ENCODE results near the gene FAM241B.
A peak's percentile ranks its signal among the peaks of the same experiment; 100 is the strongest.

FAM241B gene, protein sequence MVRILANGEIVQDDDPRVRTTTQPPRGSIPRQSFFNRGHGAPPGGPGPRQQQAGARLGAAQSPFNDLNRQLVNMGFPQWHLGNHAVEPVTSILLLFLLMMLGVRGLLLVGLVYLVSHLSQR

DNA sequence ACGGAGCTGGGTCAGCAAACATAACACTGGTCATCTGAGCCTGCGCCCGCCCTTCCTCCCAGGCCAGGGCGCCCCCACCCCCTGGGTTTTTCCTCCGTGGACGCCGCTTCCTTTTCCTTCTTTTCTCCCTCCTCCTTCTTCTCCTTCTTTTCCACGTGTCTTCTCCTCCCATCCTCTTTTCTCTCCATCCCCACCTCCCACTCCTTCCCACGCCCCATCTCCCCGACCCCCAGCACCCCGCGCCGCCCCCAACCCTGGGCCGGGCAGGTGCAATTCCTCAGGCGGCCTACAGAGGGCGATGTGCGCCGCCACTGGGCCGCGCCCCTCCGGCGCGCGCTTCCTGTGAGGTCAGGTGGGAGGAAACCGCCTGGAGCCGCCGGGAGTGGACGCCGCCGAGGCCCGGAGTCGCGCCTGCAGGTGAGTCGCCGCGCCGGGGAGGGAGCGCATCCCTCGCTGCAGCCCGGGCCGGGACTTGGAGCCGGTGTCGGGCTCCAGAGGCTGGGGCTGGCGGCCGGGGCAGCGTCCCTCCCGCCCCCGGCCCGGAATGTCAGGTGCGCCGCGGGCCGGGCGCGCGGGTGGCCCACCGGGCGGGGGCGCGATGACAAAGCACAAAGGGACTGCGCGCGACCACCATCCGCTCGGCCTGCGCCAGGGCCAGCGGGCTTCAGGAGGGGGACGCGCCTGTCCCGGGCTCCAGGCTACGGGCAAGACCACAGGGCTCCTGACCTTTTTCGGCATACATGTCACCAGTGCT, at the start of gene FAM241B:
Gene FAM241B (plus strand): TSS at position 351 of the 754 bp plus-strand sequence. CDS start 1,497 bp downstream, outside the sequence.
- DNase-seq (ENCODE audit: low spot score), result peak; percentile 78

DNA sequence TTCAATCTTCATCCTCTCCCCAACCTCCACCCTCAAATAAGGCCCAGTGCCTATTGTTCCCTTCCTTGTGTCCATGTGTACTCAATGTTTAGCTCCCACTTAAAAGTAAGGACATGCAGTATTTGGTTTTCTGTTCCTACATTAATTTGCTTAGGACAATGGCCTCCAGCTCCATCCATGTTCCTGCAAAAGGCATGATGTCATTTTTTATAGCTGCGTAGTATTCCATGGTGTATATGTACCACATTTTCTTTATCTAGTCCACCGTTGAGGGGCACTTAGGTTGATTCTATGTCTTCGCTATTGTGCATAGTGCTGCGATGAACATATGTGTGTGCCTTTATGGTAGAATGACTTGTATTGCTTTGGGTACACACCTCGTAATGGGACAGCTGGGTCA, 49.6 kb upstream of the FAM241B start:
- DNase-seq (ENCODE audit: low spot score), result no peak

DNA sequence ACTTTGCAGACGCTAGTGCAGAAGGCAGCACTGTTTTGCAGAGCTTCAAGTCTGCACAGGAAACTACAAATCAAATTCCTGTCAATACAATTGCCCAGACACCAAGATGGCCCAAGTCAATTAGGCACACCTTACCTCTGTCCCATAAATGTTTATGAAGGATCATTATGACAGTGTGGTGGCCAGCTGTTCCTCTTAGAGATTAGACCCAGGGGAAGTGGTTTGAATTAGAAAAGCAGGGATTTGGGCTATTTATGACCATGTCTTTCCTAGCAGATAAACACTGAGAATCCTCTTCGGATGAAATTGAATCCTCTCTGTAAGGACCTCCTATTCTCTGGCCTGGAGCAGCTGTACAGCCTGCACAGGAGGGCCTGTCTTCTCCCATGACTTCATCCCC, 46.9 kb upstream of the FAM241B start:
- no peak for DNase-seq (ENCODE audit: low spot score)

DNA sequence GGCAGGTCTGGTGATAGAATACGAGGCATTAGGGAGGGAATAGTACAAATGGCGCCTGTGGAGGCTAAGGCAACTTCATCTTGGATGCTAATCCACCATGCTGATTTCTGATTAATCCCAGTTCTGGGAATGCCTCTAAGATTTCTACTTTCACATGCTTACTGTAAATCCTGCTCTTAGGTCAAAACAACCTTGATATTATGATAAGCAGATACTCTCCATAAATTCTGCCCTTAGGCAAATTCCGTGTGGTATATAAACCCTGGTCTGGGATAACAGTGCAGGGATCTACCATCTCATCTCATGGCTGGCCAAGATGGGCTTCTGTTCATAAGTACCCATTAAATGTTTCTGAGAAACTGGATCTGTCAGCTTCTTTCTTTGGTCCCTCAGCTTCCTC, 45.4 kb upstream of the FAM241B start:
- no peak for DNase-seq (ENCODE audit: low spot score)

DNA sequence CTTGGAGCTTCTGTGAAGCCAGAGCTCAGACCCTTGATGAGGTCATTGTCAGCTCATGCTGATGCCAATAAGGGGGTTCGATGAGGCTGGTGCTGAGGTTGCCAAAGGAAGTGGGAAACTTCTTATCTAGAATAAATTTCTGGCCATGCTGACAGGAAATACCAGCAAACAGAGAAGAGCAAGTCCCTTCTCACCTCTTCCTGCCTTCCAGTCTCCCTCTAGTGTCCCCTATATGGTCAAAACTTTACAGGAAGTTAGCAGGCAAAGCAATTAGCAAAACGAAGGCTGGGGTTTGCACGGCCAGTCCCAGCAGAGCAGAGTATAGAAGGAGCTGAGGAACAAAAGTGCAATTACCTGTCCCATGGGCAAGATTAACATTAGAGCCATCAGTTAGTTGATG, 41.7 kb upstream of the FAM241B start:
- DNase-seq (ENCODE audit: low spot score), result no peak

DNA sequence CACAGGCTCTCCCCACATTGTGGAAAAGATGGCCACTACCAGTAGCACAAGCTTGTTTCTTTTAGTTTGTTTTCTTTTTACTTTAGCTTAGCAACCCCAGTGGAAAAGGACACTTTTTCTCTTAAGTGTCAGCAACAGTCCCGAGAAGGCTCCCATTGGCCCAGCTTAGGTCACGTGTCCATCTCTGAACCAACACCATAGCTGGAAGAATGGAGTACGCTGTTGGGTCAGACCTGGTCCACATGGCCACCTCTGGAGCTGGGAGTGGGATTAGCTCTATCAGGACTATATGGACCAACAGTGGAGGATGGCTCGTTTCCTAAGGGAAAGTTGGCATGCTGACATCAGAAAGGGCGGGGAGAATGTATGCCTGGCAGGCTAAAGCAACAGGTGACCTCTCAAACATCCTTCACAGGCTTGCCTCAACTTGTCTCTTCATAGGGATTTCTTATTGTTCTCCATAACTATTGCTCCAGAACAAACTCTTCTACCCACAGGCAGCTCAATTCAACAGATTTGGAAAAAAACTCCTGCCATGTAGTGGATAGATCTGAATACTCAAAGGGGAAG, 29.2 kb upstream of the FAM241B start:
- DNase-seq (ENCODE audit: low spot score), result no peak

DNA sequence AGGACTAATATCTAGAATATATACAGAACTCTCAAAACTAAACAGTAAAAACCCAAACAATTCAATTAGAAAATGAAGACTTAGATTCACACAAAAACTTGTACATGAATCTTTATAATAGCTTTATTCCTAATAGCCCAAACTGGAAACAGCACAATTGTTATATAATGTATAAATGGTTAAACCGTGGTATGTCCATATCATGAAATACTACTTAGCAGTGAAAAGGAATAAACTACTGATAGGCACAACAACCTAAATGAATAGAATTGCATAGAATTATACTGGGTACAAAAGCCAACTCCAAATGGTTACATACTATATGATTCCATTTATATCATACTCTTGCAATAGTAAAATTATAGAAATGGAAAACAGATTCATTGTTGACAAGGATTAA, 21.0 kb upstream of the FAM241B start:
- DNase-seq (ENCODE audit: low spot score), result no peak

DNA sequence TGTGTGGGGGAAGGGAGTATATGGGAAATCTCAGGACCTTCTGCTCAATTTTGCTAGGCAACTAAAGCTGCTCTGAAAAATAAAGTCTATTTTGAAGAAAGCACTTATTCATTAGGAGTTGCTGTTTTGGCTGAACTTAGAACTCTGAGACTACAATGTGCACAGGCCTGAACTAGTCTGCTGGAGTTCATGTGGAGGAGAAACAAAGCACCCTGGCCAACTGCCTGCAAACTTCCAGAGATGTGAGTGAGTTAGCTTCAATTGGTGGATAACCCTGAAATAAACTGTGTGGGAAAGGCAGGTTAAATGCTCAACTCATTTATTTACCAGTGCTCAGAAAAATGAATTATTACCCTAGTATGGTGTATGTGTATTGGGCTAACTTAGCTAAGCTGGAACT, 17.3 kb upstream of the FAM241B start:
- DNase-seq (ENCODE audit: low spot score), result no peak

DNA sequence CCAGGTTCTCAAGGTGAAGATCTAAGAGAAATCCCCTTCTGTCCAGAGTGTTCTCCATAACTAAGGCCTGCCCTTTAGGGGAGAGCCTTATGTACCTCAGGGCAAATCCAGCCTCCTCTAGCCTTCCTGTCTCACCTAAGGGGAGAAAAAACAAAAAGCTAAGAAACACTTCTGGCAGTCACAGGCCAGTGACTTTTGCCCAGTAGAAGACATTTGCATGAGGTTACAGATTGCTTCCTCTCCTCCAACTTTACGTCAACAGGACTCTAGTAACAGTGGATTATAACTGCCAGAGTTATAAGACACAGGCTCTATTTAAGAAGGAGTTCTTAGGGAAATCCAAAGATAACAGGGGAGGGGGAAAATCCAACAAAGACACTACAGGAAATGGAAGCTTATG, 15.9 kb upstream of the FAM241B start:
- DNase-seq (ENCODE audit: low spot score), result no peak

DNA sequence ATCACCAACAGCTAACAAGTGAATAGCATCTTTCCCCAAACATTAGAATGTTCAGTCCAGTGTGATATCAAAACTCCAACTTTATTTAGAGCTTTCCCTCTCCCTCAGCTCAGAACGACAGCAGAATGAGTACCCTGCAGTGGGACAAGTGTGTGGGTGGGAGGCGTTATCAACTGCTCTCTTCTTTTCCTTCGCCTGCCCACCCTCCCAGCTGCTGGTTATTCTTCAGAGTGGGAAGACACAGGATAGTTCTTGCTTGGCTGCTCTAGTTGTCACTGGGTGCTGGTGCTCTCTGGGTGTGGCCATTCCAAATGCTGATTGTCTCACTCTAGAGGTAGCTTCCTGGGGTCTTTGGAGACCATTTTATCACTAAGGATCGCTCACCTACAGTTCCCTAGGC, 13.7 kb upstream of the FAM241B start:
- no peak for DNase-seq (ENCODE audit: low spot score)

DNA sequence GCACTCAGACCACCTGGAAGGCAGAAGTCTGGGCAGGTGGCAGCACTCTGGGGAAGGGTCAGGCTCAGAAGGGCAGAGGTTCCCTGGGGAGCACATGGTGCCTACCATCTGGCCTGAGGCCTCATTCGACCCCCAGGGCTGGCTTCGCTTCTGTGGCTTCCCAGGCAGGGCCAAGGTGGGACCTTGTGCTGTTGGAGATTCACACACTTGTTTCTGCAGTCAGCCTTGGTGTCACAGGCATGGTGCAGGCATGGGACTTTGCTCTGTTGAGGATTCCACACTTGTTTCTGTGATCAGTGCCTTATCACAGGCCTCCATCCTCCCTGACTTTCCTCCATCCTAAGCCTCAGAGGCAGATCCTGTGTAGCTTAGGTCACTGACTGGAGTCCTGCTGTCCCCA, 11.3 kb upstream of the FAM241B start:
- DNase-seq (ENCODE audit: low spot score), result no peak

DNA sequence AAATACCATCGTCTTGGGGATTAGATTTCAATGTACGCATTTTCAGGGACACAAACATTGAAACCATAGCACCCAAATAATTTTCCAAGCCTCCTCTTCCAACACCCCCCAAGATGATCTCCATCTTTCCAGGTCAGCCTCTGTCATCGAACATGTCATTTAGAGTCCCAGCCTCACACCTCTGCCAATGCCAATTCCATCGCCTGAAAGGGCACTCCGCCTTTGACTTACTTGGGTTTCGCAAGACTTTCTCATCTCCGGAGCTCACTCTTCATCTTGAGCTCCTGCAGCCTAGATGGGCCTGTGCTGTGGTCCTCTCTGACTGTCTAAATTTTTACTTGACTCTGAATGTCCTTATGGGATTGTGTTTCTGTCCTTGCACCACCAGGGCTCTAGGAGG, 10.4 kb upstream of the FAM241B start:
- no peak for DNase-seq (ENCODE audit: low spot score)

DNA sequence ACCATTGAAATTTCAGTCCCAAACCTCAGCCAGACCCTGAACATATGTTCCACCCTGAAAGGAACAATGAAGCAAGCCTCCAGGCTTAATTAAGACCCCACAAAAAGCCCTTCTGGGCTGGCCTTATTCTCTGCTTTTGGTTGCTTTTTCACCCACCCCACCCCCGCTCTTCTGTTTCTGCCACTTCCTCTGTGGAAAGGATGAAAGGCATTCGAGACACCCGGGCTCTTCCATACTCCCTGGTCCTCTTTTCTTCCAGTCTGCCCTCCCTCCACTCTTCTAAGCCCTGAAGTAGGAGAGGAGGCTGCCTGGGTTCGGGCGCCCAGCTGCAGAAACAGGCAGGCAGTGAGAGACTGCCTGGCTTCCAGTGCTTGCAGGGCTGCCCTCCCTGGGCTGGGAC, 9.4 kb upstream of the FAM241B start:
- DNase-seq (ENCODE audit: low spot score), result no peak

DNA sequence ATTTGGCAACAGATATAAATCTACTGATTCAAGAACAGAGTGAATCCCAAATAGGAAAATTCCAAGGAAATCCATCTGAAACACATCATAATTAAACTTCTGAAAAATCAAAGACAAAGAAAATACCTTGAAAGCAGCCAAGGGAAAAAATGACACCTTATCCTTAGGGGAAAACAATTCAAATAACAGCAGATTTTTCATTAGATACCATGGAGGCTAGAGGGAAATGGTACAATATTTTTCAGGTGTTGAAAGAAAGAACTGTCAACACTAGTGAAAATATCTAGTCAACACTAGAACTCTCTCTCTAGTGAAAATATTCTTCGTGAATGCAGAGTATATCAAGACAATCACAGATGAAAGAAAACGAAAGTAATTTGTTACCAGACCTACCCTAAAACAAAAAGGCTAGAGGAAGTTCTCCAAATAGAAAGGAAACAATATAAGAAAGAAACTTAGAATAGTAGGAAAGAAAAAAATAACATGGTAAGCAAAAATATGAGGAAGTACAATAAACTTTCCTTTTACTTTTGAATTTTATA, 5.7 kb upstream of the FAM241B start:
- no peak for DNase-seq (ENCODE audit: low spot score)

DNA sequence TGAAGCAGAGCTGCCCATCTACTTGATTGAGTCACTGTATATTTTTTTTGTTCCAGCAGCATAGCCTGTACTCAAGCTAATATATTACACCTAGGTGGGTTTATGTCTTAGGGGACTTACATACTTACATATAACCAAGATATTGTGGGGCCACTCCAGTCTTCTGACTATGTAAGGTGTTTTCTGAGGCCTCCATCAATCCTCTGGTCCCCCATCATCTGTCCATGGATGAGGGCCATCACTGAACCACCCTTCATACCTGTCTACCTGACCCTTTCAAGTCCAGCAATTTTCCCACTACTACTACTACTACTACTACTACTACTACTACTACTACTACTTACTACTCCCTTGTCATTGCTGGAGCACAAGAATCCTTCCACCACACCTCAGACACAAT, 3.2 kb upstream of the FAM241B start:
- DNase-seq (ENCODE audit: low spot score), result no peak

DNA sequence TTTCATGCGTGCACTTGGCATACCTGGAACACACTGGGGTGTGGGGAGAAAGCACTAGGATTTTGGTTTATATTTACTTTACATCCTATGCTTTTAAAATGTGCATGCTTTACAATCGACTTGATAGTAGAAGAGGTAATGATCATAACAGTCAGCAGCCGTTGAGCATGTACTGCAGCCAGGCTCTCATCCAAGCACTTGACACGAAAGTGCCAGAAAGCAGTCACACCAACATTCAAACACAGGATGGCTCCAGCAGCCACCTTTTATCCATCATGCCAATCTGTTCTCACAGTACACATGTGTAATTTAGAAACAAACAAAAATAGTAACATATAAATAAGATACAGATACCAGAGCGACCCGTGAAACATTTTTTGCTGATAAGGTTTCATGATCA, 1.2 kb upstream of the FAM241B start:
- DNase-seq (ENCODE audit: low spot score), result no peak

DNA sequence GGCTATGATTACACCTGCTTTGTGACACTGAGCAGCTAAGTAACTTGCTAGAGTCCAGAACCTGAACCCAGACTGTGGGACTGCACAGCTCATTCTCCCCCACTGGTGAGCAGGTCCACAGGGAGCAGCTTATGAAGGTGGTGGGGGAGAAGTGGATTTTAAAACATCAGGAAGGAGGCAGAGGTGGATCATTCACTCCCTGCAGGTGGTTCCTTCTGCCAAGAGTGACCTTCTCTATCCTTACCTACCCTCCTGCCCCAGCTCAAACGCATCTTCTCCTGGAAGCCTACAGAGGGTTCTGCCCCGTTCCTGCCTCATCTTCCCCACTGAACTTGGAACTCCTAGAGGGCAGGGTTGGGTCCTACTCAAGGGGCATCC, 539 bp upstream of the FAM241B start:
- no peak for DNase-seq (ENCODE audit: low spot score)

DNA sequence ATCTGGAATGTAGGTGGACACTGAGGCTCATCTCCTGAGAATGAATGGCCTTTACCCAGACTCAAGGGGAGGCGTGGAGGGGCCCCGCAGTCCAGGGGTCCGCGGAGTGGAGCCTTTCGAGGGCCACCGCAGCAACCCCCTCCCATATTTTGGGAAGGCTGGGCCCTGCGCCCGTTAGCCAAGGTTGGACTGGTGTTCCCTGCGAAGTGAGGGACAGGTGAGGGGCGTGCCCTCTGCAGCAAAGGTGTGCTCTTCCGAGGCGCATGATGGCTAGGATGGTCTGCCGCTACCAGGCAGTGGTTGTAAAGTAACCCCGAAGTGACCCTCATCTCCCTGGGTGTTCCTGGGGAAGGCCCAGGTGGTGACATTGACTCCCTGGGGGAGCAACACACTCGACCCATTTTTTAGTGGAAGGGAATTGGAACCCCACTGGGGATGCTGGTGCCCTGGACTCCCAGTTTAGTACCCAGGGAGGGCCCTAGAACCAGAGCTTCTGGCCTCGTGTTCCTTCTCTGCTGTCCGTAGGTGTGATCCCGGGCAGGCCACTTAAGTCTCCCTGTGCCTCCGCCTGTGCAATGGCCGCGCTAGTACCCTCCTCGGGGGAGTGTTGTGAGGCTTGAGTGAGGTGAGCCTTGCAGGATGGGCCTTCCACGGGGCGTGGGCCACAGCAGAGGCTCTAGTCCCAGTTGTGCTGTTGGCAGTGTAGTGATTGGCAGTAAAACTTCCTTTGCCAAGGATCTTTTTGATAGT, 779 bp downstream of the FAM241B start:
- DNase-seq (ENCODE audit: low spot score), result no peak

DNA sequence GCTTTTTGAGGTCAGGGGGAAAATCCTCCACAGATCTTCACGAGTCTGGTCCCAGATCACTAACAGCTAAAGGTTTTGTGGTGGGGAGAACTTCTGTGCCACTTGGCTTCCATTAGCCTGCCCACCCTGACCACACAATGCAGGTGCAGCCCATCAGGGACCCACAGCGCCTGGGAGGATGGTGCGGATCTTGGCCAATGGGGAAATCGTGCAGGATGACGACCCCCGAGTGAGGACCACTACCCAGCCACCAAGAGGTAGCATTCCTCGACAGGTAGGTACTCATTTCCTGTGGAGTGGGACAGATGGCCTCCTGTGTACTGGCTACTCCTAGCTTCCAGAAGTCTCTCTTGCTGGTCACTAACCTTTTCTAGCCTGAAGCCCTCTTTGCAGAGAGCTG, 1.5 kb downstream of the FAM241B start:
- no peak for DNase-seq (ENCODE audit: low spot score)

DNA sequence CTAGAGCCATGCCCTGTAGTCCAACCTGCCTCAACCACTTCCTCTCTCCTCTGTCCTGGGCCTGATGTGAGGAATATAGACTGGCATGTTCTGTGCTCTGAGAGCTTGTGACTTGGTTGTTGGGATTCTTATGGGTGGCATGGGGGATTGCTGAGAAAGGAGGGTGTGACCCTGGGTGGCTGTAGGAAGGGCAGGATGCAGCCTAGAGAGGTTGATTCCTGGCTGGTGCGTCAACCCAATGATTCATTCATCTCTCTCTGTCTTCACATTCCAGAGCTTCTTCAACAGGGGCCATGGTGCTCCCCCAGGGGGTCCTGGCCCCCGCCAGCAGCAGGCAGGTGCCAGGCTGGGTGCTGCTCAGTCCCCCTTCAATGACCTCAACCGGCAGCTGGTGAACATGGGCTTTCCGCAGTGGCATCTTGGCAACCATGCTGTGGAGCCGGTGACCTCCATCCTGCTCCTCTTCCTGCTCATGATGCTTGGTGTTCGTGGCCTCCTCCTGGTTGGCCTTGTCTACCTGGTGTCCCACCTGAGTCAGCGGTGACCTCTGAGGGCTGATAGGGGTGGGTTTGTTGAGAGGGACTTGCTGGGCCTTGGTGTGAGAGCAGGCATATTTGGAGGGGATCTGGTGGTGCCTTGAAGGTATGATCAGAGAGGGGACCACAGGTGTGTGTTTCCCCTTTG, 2.6 kb downstream of the FAM241B start:
- no peak for DNase-seq (ENCODE audit: low spot score)

DNA sequence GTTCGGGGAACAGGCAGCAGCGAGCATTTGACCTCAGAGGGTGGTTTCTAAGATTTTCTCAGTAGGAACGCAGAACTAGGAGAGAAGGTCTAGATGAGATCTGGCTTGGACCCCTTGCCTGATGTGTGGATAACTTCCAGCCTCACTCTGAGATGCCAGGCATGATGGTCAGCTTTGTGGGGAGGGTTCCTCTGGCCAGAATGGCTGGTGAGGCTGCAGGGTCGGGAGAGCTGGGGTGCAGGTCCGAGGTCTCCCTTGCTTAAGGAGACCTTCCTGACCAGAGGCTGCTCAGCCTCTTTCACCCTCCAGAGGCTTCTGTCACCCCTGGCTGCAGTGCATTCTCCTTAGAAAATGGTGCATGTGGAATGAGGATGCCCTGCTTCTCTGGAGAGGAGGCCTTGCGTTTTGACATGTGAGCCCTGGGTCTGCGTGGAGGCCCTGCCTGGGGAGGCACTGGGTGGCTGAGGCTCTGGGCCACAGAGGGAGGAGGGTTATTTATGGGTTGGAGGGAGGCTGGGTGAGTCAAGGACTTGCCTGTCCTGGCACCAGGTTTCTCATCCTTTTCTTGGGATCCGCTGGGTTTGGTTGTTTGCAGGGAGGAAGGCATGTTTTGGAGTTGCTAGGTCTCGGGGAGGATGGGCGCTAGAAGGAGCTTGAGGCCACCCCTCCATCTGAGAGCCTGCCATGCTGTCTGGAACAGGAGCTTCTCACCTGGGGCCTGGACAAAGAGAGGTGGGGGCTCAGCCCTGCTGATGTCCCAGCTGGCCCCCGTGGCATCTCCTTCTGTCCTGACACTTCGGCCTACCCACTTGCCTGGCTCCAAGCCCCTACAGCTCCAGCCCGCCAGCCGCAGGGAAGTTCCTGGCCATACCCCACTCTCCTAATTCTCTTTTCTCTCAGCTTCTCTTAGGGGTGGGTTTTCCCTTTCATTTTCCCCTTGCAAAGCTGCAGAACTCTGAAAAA, 3.9 kb downstream of the FAM241B start:
- no peak for DNase-seq (ENCODE audit: low spot score)

Measured in GM03348 (cell line).